ENCODE results near the gene WNK2. TPM values are rescaled to one million over a fixed set of nuclear protein-coding genes. Genes with fewer than 3 reads are reported as not detected.

The WNK2 gene
- total and polyA plus RNA-seq, 2 of the 4 experiments (the other 2 are of a cell fraction) = not detected

DNA sequence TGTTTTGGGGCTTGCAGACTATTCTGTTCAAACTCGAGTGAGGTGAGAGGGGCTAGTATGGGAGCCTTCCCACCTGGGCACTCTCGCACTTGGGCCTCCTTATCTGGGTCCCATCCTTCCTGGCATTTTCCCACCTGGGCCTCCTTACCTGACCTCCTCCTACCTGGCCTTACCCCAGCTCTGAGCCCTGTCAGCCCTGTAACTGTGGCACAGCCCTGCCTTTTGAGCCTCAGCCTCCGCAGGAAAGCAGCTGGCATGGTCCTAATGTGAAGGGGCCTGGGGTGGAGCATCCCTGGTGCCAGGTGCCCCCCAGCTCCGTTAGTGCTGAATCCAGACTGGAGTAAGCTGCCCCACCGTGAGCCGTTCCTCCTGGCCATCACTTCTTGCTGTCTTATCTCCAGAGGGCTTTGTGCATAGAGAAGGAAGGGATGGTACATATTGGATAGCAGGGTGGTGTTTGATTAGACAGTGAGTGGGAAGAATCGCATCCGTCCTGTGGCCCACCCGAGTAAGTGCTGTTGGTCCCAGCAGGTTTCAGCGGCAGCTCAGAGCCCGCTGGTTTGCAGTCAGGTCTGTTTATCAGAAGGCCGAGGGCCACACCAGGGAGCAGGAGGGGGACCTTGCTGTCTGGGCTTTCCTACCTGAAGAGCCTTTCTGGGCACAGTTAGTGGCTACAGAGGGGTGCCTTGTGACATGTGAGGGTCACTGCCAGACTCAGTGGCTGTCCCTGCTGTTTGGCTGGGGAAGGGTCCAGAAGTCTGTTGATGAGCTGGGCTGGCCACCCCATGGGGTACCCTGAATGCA lies 76.5 kb downstream of the WNK2 start (continued):
- TF ChIP-seq CTCF (conservative IDR thresholded peaks at IDR 0.05; ENCODE audit: low read depth, low read length) = no peak

- no CpG with 5 or more reads among the region's 10 CpGs for WGBS, 2 experiments (ENCODE audit: extremely low coverage in 2 of 2, insufficient read length in 1 of 2)
- Histone ChIP-seq H3K56ac (ENCODE audit: extremely low read depth, insufficient read depth, low read length) (no peak overlapping the region), H4K5ac (ENCODE audit: low read depth, low read length) (no peak overlapping the region), H2AFZ (replicated peaks; ENCODE audit: low read length, poor library complexity) (no peak overlapping the region), H3K4me2 (ENCODE audit: low read depth, low read length) (no peak overlapping the region), H3K4me3 (ENCODE audit: insufficient read depth, low read depth, low read length) (no peak overlapping the region), H4K8ac (ENCODE audit: low read depth in 2 of 2, low read length in 2 of 2) (no peak overlapping the region), H2AK5ac (ENCODE audit: low read depth, low read length) (no peak overlapping the region), H3K27ac (ENCODE audit: insufficient read depth, low read length) (no peak overlapping the region), H3K4ac (ENCODE audit: low read depth, low read length) (no peak overlapping the region), H3K9me3 (ENCODE audit: control insufficient read depth, insufficient read depth, low read length) (no peaks in the 10 kb centered on the region), H2BK120ac (ENCODE audit: low read depth, low read length) (no peak overlapping the region), H3K18ac (ENCODE audit: low read depth, low read length) (no peak overlapping the region), H3K27me3 (ENCODE audit: control insufficient read depth, insufficient read depth, low read length) (peaks cover 6% of the 10 kb centered on the region; the same call in 1 of the 2 replicates), H3K9ac (ENCODE audit: low read depth, low read length) (no peak overlapping the region), H3K4me1 (ENCODE audit: control insufficient read depth, insufficient read depth, low read length) (no peaks in the 10 kb centered on the region), H3K23ac (ENCODE audit: low read depth, low read length) (no peak overlapping the region), H3K36me3 (ENCODE audit: control insufficient read depth, insufficient read depth, low read length) (no peaks in the 10 kb centered on the region), H4K20me1 (ENCODE audit: insufficient read depth, low read length) (no peaks in the 10 kb centered on the region), H3K14ac (replicated peaks; ENCODE audit: low read depth, low read length) (no peak overlapping the region), H3K9me1 (ENCODE audit: insufficient read depth, low read length) (no peaks in the 10 kb centered on the region), H2BK20ac (ENCODE audit: low read depth, low read length) (no peak overlapping the region), H2BK5ac (ENCODE audit: low read depth, low read length, poor library complexity, severe bottlenecking) (no peak overlapping the region), H2AK9ac (replicated peaks; ENCODE audit: low read depth, low read length, poor library complexity) (no peak overlapping the region), H4K91ac (ENCODE audit: insufficient read depth, low read depth, low read length) (no peak overlapping the region), H3K79me1 (ENCODE audit: low read depth in 1 of 2, low read length in 2 of 2) (no peaks in the 10 kb centered on the region), H2BK15ac (ENCODE audit: low read depth, low read length) (no peak overlapping the region)
- ATAC-seq (ENCODE audit: low read depth) (no peak), DNase-seq (no peak)
- in situ Hi-C loops (cut with MboI; ENCODE audit: low sequenced_read_pairs) = no loop called here
- ChIA-PET POLR2A (ENCODE audit: unreplicated experiment) (no interaction called here), CTCF (interaction anchor here (0.7 kb wide), 1 partner anchor 95 kb away, joined by 3 read pairs; no protein-coding TSS in a partner anchor)
- no peak for TF ChIP-seq CHD1 (IDR thresholded peaks at IDR 0.05; ENCODE audit: low read depth, low read length)
- intact Hi-C loops (cut with micrococcal nuclease) = no loop called here
- no TSS peak for BruUV-seq (replicated peaks)
- dilution Hi-C loops (cut with HindIII; ENCODE audit: low sequenced_read_pairs, unreplicated experiment) = no loop called here
Measured at GRCh38 chr9:93261281-93261680, 77.3 kb downstream of the WNK2 start.

Data from IMR-90 (cell line).